ENCODE measurements around the gene TMCO4. TPM values are rescaled to one million over a fixed set of nuclear protein-coding genes. Genes with fewer than 3 reads are reported as not detected.
"Not testable (repeated sequence)": the region's sequence is repeated elsewhere in the genome, so short reads cannot be mapped to it uniquely, and the experiment has no call there.

The TMCO4 gene
- polyA plus RNA-seq, 10 donors = 1.6 to 3.8 (median 2.5) TPM

DNA sequence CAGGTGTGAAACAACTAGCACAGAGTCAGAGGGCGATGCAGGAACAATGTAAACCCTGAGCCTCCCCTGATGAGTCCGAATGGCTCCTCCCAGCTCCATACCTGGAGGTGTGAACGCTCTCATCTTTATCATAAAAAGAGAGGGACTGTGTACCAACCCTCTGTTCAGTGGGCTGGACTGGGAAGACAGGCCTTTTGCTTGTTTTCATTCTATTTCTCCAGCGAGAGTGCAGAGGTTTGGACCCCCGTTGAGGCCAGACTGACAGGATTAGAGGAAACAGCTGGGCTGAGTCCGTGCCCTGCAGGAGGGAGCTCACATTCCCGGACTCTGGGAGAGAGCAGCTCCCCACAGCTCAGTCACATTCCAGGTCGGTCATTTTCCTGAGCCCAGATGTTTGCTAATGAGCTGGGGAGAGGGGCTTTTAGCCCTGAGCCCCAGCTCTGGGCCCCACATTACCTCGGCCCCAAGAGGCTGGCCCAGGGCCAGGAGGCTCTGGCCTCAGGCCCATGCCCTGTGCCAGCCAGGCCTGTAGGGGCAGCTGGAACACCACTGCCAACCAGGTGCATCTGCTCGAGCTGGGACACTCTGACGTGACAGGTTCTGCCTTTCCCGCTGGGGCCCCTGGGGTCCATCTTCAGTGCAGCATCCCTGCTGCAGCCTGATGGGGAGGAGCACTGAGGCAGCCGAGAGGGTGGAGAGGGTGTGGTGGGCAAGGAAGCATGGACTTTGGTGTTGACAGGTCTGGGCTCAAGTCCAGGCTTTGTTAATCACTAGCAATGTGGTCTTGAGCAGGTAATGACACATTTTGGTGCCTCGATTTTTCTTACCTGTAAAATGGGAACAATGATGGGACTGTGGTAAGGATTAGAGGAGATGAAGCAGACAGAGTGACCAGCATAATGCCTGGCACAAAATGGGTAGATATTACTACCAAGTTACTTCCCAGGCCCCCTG, 159.1 kb downstream of the TMCO4 start:
- peak in 1 of 3 donors; percentile 44 for DNase-seq

DNA sequence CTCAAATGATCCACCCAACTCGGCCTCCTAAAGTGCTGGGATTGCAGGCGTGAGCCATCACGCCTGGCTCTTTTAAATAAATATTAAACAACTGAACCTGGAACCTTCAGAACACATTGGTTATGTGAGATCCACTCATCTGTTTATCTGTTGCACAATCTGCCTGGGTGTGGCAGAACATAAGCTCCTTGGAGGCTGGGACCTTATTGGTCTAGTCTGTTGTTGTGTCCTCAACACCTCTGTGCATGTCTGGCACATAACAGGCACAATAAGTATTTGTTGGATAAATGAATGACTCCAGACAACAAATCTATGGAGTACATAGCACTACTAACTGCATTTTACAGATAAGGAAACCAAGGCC, 159.7 kb downstream of the TMCO4 start:
- no peak for DNase-seq

DNA sequence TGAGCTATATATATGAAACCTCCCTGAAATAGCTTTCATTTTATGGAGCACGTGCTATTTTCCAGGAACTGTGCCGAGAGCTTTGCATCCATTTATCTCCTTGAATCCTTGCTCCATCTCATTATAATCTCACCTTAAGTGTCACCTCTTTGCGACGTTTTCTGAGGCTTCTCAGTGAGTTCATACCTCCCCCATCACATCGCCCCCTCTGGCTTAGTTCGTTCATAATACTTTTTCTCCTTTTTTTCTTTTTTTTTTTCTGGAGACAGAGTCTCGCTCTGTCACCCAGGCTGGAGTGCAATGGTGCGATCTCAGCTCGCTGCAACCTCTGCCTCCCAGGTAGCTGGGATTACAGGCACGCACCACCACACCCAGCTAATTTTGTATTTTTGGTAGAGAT, 160.5 kb downstream of the TMCO4 start:
- DNase-seq = not testable (repeated sequence)

DNA sequence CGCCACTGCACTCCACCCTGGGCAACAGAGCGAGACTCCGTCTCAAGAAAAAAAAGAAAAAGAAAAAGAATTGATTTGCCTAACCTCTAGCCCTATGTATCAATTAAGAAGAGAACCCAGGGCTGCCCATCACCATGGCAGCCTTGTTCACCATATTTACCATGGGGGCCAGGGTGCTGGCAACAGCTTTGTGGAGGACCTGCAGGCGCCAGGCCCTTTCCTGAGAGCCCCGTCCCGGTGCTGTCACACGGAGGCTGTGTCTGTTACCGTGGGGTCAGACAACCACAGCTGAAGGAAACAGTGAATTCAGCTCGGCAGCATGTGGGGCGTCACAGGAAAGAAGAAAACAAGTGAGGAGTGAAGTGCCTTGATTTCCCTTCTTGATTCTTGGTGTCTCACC, 162.1 kb downstream of the TMCO4 start:
- DNase-seq = no peak

DNA sequence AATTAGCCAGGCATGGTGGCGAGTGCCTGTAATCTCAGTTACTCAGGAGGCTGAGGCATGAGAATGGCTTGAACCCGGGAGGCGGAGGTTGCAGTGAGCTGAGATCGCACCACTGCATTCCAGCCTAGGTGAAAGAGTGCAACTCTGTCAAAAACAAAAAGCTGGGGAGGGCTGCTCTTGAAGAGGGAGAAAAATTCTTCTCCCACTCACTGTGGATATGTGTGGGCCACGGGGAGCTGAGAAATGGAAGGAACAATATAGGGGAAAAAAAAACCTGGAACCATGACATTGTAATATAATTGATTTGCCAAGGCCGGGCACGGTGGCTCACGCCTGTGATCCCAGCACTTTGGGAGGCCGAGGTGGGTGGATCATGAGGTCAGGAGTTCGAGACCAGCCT, 163.0 kb downstream of the TMCO4 start:
- not testable (repeated sequence) for DNase-seq

DNA sequence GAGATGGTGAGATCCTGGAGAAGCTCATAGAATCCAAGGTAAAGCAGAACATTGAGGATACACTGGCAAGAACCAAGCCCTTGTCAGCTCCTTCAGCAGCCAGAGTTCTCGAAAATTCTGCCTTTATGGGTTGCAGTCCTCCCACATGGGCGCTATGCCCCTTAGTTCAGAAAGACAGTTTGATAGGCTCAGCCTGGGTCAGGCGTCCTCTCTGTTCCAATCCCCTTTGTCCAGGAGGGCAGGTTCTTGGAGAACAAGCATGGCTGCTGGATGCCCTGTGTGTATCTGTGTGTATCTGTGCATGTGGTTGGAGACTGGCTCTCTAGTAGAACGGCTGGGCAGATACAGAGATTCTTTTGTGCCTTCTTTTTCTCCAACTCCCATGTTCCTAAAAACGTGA, 163.7 kb downstream of the TMCO4 start:
- DNase-seq = no peak

DNA sequence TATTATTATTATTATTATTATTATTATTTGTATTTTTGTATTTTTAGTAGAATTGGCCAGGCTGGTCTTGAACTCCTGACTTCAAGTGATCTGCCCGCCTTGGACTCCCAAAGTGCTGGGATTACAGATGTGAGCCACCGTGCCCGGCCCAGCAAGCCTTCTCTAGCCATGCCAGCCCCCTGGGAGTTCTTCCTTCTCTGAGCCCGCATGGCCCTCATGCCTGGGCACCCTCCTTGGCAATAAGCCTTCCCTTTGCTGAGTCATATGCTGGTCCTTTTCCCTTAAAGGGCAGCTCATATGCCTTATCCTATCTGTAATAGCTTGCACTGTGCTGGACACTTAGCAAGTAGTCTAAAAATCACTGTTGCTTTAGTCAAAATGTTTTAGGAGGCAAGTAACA, 164.1 kb downstream of the TMCO4 start:
- no peak for DNase-seq

DNA sequence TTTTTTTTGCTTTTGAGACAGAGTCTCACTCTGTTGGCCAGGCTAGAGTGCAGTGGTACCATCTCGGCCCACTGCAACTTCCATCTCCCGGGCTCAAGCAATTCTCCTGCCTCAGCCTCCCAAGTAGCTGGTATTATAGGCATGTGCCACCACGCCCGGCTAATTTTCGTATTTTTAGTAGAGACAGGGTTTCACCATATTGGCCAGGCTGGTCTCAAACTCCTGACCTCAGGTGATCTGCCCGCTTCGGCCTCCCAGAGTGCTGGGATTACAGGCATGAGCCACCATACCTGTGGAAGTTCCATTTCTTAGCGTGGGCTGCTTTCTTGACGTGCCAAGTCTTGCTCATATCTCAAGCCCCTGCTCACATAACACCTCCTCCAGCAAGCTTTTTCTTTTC, 164.7 kb downstream of the TMCO4 start:
- not testable (repeated sequence) for DNase-seq

DNA sequence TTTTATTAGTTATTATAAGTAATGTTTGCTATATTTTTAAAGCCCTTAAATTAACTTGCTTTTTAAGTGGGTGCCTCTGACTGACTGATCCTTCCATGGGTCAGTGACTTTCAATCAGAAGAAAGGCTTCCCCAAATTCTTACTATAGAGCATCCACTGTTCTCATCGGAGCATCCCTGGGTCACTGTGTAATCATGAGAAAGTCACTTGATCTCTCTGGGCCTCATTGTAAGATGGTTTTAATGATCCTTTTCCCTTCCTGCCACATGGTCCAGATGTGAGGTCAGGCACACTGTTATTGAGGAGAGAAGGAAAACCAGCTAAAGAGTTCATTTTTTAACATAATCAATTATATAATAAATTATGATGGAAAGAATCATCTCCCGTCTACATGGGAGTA, 166.6 kb downstream of the TMCO4 start:
- no peak for DNase-seq

Other genes with a start within 250 kb of the TMCO4 start
- gene NBL1, start 155.6 kb downstream of the TMCO4 start, polyA plus RNA-seq (ENCODE audit: insufficient read length in 10 of 10) = 10 to 100 TPM; 21.7 to 79.8 (median 34.8) TPM
- not detected for gene HTR6, start 135.0 kb downstream of the TMCO4 start, polyA plus RNA-seq (ENCODE audit: insufficient read length in 10 of 10)
- gene RNF186, start 15.4 kb upstream of the TMCO4 start, polyA plus RNA-seq (ENCODE audit: insufficient read length in 10 of 10) = not detected
- gene OTUD3, start 82.5 kb upstream of the TMCO4 start, polyA plus RNA-seq (ENCODE audit: insufficient read length in 10 of 10) = 10 to 100 TPM in 2 of 10 donors, 1 to 10 TPM in 8; 4.9 to 13.1 (median 6.7) TPM
- not detected for gene PLA2G2E, start 123.7 kb upstream of the TMCO4 start, polyA plus RNA-seq (ENCODE audit: insufficient read length in 10 of 10)
- 1 to 10 TPM in 9 of 10 donors, under 1 TPM in 1; 0.77 to 7.2 (median 1.7) TPM for gene PLA2G2A, start 179.7 kb upstream of the TMCO4 start, polyA plus RNA-seq (ENCODE audit: insufficient read length in 10 of 10)

Measured in muscle of back (tissue), 11 donors.